ENCODE results near the gene PLCB1.

DNA sequence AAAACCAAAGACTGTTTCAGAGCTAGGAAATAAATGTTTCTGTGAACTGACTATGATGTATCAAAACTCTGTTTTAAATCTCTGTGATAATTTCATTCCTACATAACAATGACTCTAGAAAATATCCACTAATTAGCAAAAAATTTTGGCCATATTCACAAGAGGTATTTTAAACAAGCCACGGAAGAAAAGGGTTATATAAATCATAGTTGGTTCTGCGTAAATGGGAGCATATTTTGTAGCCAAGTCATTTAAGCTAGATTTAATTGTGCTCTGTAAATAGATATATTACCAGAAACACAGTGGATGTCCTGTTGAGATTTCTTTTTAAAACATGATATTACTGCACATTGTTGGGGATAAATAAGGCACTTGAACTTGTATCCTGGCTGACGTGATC is 520.3 kb downstream of the PLCB1 start:
- TF ChIP-seq CTCF (IDR thresholded peaks at IDR 0.05) = no peak
- TF ChIP-seq POLR2A (IDR thresholded peaks at IDR 0.05) = no peak

All from Peyer's patch (tissue), 4 donors.